ENCODE data around the gene MYEOV. TPM values are rescaled to one million over a fixed set of nuclear protein-coding genes. Genes with fewer than 3 reads are reported as not detected.

Gene MYEOV
- total RNA-seq, 1 donor: 7.0 TPM

DNA sequence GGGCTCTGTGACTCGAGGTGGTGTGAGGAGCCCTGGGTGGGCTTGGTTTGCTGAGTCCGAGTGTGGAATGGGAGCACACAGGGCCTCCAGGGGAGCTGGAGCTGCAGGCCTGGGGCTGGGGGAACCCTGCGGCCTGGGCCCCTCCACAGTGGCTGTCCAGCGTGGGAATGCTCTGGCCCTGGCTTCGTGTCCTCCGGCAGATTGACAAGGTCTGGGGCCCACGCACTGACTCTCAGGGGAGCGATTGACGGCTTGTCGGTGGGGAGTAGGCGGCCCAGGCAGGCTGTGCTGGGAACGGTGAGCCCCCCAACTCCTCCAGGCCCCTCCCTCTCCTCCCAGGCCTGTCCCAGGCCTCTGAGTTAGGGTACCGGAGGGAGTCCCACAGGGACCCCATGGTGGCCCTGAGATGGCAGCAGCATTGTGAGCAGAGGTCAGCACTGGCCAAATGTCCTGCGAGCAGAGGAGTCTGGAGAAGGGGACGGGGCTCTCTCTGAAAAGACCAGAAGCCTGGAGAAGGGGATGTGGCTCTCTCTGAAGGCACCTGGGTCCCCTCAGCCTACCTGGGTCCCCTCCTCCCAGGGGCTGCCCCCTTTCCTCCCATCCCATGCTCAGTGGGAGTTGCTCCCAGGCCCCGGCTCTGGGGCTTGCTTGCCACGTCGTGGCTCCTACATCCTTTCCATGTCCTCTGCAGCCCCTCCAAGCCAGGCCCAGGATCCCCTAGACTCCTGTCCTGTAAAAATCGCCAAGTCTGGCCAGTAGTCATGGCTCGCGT lies 23.8 kb upstream of the MYEOV start:
- H3K4me3 ChIP-seq (ENCODE audit: low read depth, low read length): no peak overlapping the region
- no peak for DNase-seq (ENCODE audit: low read depth)
- TF ChIP-seq, protein P1, sequence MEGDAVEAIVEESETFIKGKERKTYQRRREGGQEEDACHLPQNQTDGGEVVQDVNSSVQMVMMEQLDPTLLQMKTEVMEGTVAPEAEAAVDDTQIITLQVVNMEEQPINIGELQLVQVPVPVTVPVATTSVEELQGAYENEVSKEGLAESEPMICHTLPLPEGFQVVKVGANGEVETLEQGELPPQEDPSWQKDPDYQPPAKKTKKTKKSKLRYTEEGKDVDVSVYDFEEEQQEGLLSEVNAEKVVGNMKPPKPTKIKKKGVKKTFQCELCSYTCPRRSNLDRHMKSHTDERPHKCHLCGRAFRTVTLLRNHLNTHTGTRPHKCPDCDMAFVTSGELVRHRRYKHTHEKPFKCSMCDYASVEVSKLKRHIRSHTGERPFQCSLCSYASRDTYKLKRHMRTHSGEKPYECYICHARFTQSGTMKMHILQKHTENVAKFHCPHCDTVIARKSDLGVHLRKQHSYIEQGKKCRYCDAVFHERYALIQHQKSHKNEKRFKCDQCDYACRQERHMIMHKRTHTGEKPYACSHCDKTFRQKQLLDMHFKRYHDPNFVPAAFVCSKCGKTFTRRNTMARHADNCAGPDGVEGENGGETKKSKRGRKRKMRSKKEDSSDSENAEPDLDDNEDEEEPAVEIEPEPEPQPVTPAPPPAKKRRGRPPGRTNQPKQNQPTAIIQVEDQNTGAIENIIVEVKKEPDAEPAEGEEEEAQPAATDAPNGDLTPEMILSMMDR (IDR thresholded peaks at IDR 0.05; ENCODE audit: insufficient read depth, low read length): no peak

DNA sequence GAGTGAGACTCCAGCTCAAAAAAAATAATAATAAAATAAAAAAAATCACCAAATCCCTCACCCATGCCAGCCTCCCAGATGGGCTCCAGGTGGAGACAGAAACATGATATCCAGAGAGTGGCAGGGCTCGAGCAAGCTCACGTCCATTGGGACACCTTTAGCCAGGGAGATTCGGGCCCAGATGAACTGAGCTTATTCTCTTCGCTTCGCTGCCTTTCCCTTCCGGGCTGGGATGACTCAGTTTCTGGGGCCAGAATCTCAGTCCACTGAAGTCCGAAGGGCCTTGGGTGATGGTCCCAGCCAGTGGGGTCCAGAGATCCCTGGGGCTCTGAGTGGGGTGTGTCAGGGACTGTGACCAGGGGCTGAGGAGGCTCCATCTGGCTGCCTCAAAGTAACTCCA lies 23.0 kb upstream of the MYEOV start:
- H3K4me3 ChIP-seq (ENCODE audit: low read depth, low read length): no peak overlapping the region
- TF ChIP-seq, protein P1 (IDR thresholded peaks at IDR 0.05; ENCODE audit: insufficient read depth, low read length): no peak
- DNase-seq (ENCODE audit: low read depth): no peak

DNA sequence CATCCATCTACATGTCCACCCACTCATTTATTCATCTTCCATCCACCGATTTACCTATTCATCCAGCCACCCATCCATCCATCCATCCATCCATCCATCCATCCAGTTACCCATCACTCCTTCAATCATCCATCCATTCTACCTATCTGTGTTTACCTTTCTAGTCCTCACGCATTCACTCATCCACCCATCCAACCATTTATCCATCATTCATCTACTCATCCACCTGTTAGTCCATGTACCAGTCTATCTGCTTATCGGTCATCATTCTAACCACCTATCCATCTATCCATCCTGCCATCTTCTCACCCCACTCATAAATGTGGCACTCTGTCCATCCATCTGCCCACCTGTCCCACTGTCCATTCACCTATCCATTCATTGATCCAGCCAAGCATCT lies 21.9 kb upstream of the MYEOV start:
- no peak overlapping the region for H3K4me3 ChIP-seq (ENCODE audit: low read depth, low read length)
- no peak for DNase-seq (ENCODE audit: low read depth)
- TF ChIP-seq, protein P1 (IDR thresholded peaks at IDR 0.05; ENCODE audit: insufficient read depth, low read length): no peak

DNA sequence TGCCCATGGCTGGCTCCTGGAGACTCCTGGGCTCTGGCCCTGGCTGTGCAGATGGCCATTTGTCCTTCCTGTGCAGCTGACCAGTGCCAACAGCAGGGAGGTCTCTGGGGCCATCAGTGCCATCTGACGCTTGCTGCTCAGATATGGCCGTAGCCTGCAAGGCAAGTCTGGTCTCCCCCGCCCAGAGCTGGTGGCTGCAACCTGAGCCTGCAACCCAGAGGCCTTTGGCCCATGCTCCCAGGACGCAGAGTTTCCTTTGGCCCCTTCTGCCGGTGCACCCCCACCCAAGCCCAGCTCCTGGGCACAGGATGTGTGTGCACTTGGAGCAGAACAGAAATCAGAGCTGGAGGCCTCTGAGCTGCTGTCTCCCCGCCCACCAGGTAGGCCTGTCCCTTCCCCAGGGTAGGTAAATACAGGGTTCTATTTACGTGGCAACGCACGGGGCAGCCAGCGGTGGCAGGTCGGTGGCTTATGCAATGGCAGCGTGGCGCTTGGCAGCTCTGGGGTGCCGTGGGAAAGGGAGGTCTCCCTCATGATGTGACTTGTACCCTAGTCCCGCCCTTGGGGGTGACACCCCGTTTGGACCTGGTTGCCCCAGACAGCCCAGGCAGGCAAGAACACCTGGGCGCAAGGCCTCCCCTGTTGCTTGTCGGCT lies 21.0 kb upstream of the MYEOV start:
- no peak for DNase-seq (ENCODE audit: low read depth)
- H3K4me3 ChIP-seq (ENCODE audit: low read depth, low read length): no peak overlapping the region
- TF ChIP-seq, protein P1 (IDR thresholded peaks at IDR 0.05; ENCODE audit: insufficient read depth, low read length): no peak

DNA sequence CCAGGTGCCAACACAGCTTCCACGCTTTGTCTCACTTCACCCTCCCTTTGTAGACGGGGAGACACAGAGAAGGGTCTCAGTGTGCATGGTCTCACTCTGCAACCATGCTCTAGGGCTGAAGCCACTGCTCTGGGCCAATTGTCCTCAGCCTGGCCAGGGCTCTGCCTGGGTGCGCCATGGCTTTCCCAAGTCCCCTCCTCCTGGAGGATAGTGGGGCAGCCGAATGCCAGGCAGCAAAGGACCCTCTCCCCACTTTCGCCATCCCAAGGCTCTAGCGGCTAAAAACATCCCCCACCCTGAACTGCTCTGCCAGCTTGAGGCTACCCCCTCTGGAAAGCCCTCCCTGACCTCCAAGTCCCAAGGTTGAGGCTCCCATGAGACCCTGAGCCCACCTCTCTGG lies 20.4 kb upstream of the MYEOV start:
- no peak overlapping the region for H3K4me3 ChIP-seq (ENCODE audit: low read depth, low read length)
- no peak for DNase-seq (ENCODE audit: low read depth)
- TF ChIP-seq, protein P1 (IDR thresholded peaks at IDR 0.05; ENCODE audit: insufficient read depth, low read length): no peak

DNA sequence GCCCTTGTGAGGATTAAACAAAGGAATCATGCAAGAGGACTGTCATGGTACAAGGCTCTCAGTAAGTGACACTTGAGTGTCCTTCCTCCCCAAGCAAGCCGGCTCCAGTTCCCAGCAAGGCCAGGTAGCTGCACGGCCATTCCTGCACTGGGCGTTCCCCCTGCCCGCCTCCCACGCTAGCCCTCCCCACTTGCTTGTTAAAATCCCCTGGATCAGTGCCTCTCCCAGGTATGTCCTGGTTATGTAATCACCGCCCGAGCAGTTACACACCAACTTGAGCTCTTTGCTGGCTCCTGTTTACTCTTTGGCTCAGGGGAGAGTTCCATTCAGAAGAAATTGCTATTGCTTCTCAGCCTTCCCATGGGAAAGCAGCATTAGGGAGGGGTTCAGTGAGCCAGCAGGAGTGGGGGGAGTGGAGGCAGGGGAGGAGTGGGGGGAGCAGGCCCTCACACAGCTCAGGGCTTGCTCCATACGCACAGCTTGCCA lies 19.4 kb upstream of the MYEOV start:
- no peak for DNase-seq (ENCODE audit: low read depth)
- TF ChIP-seq, protein P1 (IDR thresholded peaks at IDR 0.05; ENCODE audit: insufficient read depth, low read length): no peak

More for the DNA sequence above, 19.4 kb upstream of the MYEOV start:
- H3K4me3 ChIP-seq (ENCODE audit: low read depth, low read length): no peak overlapping the region
